H1 (cell line): ENCODE measurements around the gene SORD. TPM values are rescaled to one million over a fixed set of nuclear protein-coding genes. Genes with fewer than 3 reads are reported as not detected.

Experiments
- CTCF ChIA-PET: fragments of 300-600 bp; sonication (Branson Sonifier 250); formaldehyde crosslinking; loops from one replicate; lab custom pipeline; 2021; ENCODE audit not compliant: partially characterized antibody; lab: Charles Lee
- POLR2A ChIA-PET: fragments of 300-600 bp; sonication (Branson Sonifier 250); formaldehyde crosslinking; loops from one replicate; lab custom pipeline; 2021; ENCODE audit warnings: inconsistent platforms; ENCODE audit not compliant: partially characterized antibody; lab: Charles Lee
- DNase-seq, 2 experiments: peaks; one replicate each; pipeline versions ENCODE4 v3.0.0 to v3.0.0-alpha.2; 2010 to 2022; ENCODE audit warnings: low spot score in 2 of 2, low read depth in 1 of 2, mixed read lengths in 1 of 2
- FAIRE-seq: peaks from 2 replicates; lab custom pipeline; 2011; peaks lifted over from hg19 to GRCh38; lab: Jason Lieb, UNC
- H2AFZ ChIP-seq: 2 replicates; pipeline ENCODE4 v1.8.1; 2012; ENCODE audit warnings: low read length, inconsistent platforms
- H2AK5ac ChIP-seq: 2 replicates; pipeline ENCODE4 v1.6.1; 2013; ENCODE audit warnings: low read depth, low read length
- H2BK120ac ChIP-seq: replicated peaks from 2 replicates; pipeline ENCODE3; 2013; ENCODE audit warnings: low read depth, low read length, inconsistent platforms
- H2BK12ac ChIP-seq: 2 replicates; pipeline ENCODE4 v1.6.1; 2013; ENCODE audit warnings: low read depth, low read length
- H2BK15ac ChIP-seq: 2 replicates; pipeline ENCODE4 v1.6.1; 2013; ENCODE audit warnings: low read length
- H2BK20ac ChIP-seq: 2 replicates; pipeline ENCODE4 v1.6.1; 2013; ENCODE audit warnings: low read length
- H2BK5ac ChIP-seq: 2 replicates; pipeline ENCODE4 v1.6.1; 2013; ENCODE audit warnings: low read depth, low read length
- H3K14ac ChIP-seq: 2 replicates; pipeline ENCODE4 v1.6.1; 2013; ENCODE audit warnings: inconsistent platforms; ENCODE audit not compliant: insufficient read length
- H3K18ac ChIP-seq: 2 replicates; pipeline ENCODE4 v1.6.1; 2013; ENCODE audit warnings: low read length; ENCODE audit errors: extremely low read depth
- H3K23ac ChIP-seq: 2 replicates; pipeline ENCODE4 v1.6.1; 2013; ENCODE audit warnings: inconsistent platforms; ENCODE audit not compliant: insufficient read length
- H3K23me2 ChIP-seq: 2 replicates; pipeline ENCODE4 v1.6.1; 2013; ENCODE audit warnings: low read depth, low read length
- H3K27ac ChIP-seq: 2 replicates; pipeline ENCODE4 v1.6.1; 2011; ENCODE audit warnings: low read depth, low read length, inconsistent platforms
- H3K27me3 ChIP-seq, 4 experiments: replicated peaks in 1 of 4; 1 replicate in 1 of 4; 2 replicates in 3 of 4; pipeline versions ENCODE4 v1.6.1 to v1.8.1; 2011 to 2013; ENCODE audit warnings: low read length in 3 of 4, mild to moderate bottlenecking in 3 of 4, inconsistent platforms in 2 of 4, mixed read lengths in 2 of 4, moderate library complexity in 1 of 4; ENCODE audit not compliant: control insufficient read depth in 3 of 4, insufficient read depth in 3 of 4; ENCODE audit errors: extremely low read depth in 1 of 4
- H3K36me3 ChIP-seq, 4 experiments: 2 replicates each; pipeline versions ENCODE4 v1.6.1 to v1.8.1; 2011 to 2013; ENCODE audit warnings: mild to moderate bottlenecking in 4 of 4, low read length in 3 of 4, moderate library complexity in 2 of 4, control low read depth in 1 of 4, inconsistent platforms in 1 of 4; ENCODE audit not compliant: insufficient read depth in 4 of 4, control insufficient read depth in 2 of 4
- H3K4ac ChIP-seq: replicated peaks from 2 replicates; pipeline ENCODE3; 2013; ENCODE audit warnings: low read length, low read depth, mixed read lengths, inconsistent platforms; ENCODE audit not compliant: insufficient read length
- H3K4me1 ChIP-seq, 4 experiments: replicated peaks in 1 of 4; 1 replicate in 1 of 4; 2 replicates in 3 of 4; pipeline versions ENCODE4 v1.6.1 to v1.8.1; 2011 to 2013; ENCODE audit warnings: low read length in 3 of 4, inconsistent platforms in 2 of 4, mixed read lengths in 1 of 4; ENCODE audit not compliant: insufficient read depth in 4 of 4, control insufficient read depth in 3 of 4
- H3K4me2 ChIP-seq, 2 experiments: 2 replicates each; pipeline versions ENCODE4 v1.6.1 to v1.8.1; 2011 to 2013; ENCODE audit warnings: low read depth in 2 of 2, low read length in 2 of 2, control low read depth in 1 of 2, inconsistent platforms in 1 of 2, mild to moderate bottlenecking in 1 of 2; ENCODE audit not compliant: insufficient read depth in 1 of 2
- H3K4me3 ChIP-seq, 4 experiments: fragments of 200-600, 300-600 bp in 1 of 4; sonication (generic), shearing (Covaris generic), sonication (Bioruptor Twin) in 1 of 4; 2 replicates each; pipeline versions ENCODE4 v1.5.1 to v1.8.1; 2011 to 2016; ENCODE audit warnings: low read length in 4 of 4, low read depth in 3 of 4, control low read depth in 2 of 4, inconsistent platforms in 2 of 4, mild to moderate bottlenecking in 2 of 4, mixed read lengths in 1 of 4, moderate library complexity in 1 of 4; ENCODE audit not compliant: insufficient read depth in 2 of 4; ENCODE audit errors: extremely low read depth in 1 of 4
- H3K56ac ChIP-seq: replicated peaks from 2 replicates; pipeline ENCODE3; 2013; ENCODE audit warnings: low read depth, mild to moderate bottlenecking, mixed read lengths, low read length, inconsistent platforms; ENCODE audit not compliant: insufficient read length
- H3K79me1 ChIP-seq: 2 replicates; pipeline ENCODE4 v1.6.1; 2013; ENCODE audit warnings: low read depth, low read length, control low read depth
- H3K79me2 ChIP-seq, 2 experiments: 2 replicates each; pipeline versions ENCODE4 v1.6.1 to v1.8.1; 2012 to 2013; ENCODE audit warnings: low read length in 2 of 2, mild to moderate bottlenecking in 2 of 2, inconsistent platforms in 1 of 2; ENCODE audit not compliant: insufficient read depth in 2 of 2, control insufficient read depth in 1 of 2
- H3K9ac ChIP-seq, 4 experiments: replicated peaks in 1 of 4; 1 replicate in 1 of 4; 2 replicates in 3 of 4; pipeline versions ENCODE4 v1.6.1 to v1.8.1; 2011 to 2013; ENCODE audit warnings: low read depth in 3 of 4, low read length in 3 of 4, control low read depth in 2 of 4, mild to moderate bottlenecking in 2 of 4, moderate library complexity in 2 of 4, inconsistent platforms in 1 of 4; ENCODE audit errors: extremely low read depth in 1 of 4
- H3K9me3 ChIP-seq, 2 experiments: 2 replicates each; pipeline versions ENCODE4 v1.6.1 to v1.8.1; 2012 to 2013; ENCODE audit warnings: mild to moderate bottlenecking in 2 of 2, moderate library complexity in 2 of 2, control low read depth in 1 of 2, inconsistent platforms in 1 of 2, low read depth in 1 of 2, low read length in 1 of 2, mixed read lengths in 1 of 2; ENCODE audit not compliant: insufficient read depth in 2 of 2
- H4K20me1 ChIP-seq, 2 experiments: replicated peaks in 1 of 2; 2 replicates each; pipeline versions ENCODE3 to v1.8.1; 2011 to 2013; ENCODE audit warnings: inconsistent platforms in 2 of 2, low read length in 2 of 2, mild to moderate bottlenecking in 1 of 2; ENCODE audit not compliant: insufficient read depth in 2 of 2, control insufficient read depth in 1 of 2
- H4K5ac ChIP-seq: 2 replicates; pipeline ENCODE4 v1.6.1; 2013; ENCODE audit warnings: low read length, low read depth, mixed read lengths, inconsistent platforms; ENCODE audit not compliant: insufficient read length
- H4K8ac ChIP-seq: 2 replicates; pipeline ENCODE4 v1.8.0; 2013; ENCODE audit warnings: mild to moderate bottlenecking, moderate library complexity, low read length, inconsistent platforms; ENCODE audit not compliant: insufficient read depth; ENCODE audit errors: extremely low read depth
- H4K91ac ChIP-seq: replicated peaks from 2 replicates; pipeline ENCODE3; 2013; ENCODE audit warnings: low read length, mixed read lengths, inconsistent platforms; ENCODE audit not compliant: insufficient read length
- ATF3 ChIP-seq: IDR thresholded peaks from 2 replicates; pipeline ENCODE4 v1.6.1; 2011; ENCODE audit warnings: low read depth, mild to moderate bottlenecking, low read length; ENCODE audit not compliant: insufficient read depth
- BCL11A ChIP-seq, 2 experiments: IDR thresholded peaks; one replicate each; pipeline ENCODE4 v1.6.1; 2011; ENCODE audit warnings: low read depth in 2 of 2, low read length in 2 of 2, mild to moderate bottlenecking in 2 of 2
- CBX8 ChIP-seq: fragments of 300-800, 300-1000 bp; sonication (generic); IDR thresholded peaks from 2 replicates; pipeline ENCODE4 v1.7.1; 2016; ENCODE audit warnings: low read depth, low read length, borderline replicate concordance
- JUND ChIP-seq: IDR thresholded peaks from 2 replicates; pipeline ENCODE4 v1.6.1; 2011; ENCODE audit warnings: mild to moderate bottlenecking, improper control_type of control experiment, low read length
- PHF8 ChIP-seq: fragments of 200-600 bp; sonication (generic); conservative IDR thresholded peaks from 2 replicates; pipeline ENCODE4 v1.7.1; 2012; ENCODE audit warnings: low read depth, mild to moderate bottlenecking, inconsistent platforms, low read length, moderate library complexity
- POU5F1 ChIP-seq: IDR thresholded peaks from 2 replicates; pipeline ENCODE4 v1.6.1; 2011; ENCODE audit warnings: low read depth, mild to moderate bottlenecking, low read length, moderate library complexity
- RFX5 ChIP-seq: IDR thresholded peaks from 2 replicates; pipeline ENCODE4 v1.6.1; 2011; ENCODE audit warnings: low read depth, low read length, improper control_type of control experiment, borderline replicate concordance
- SIN3A ChIP-seq, 2 experiments: IDR thresholded peaks in 1 of 2; conservative IDR thresholded peaks in 1 of 2; 2 replicates each; pipeline ENCODE4 v1.6.1; 2011 to 2012; ENCODE audit warnings: low read length in 2 of 2, improper control_type of control experiment in 1 of 2, low read depth in 1 of 2, mild to moderate bottlenecking in 1 of 2
- SUZ12 ChIP-seq: fragments of 200-600 bp; sonication (generic); IDR thresholded peaks from 2 replicates; pipeline ENCODE4 v1.6.1; 2012; ENCODE audit warnings: mild to moderate bottlenecking, inconsistent platforms, low read length, moderate library complexity, mixed read lengths
- YY1 ChIP-seq: IDR thresholded peaks from 2 replicates; pipeline ENCODE4 v1.6.1; 2011; ENCODE audit warnings: low read depth, mild to moderate bottlenecking, low read length
- ZNF274 ChIP-seq: IDR thresholded peaks from 2 replicates; pipeline ENCODE4 v1.7.0; 2012; ENCODE audit warnings: low read length, borderline replicate concordance; ENCODE audit errors: extremely low read depth
- WGBS, 2 experiments: shearing (Covaris generic) in 1 of 2; methylation state at CpG; one replicate each; pipeline versions ENCODE4 v1.1.6 to v1.1.7; 2013 to 2015; ENCODE audit warnings: low lambda C conversion rate in 2 of 2, mixed read lengths in 2 of 2, inconsistent platforms in 1 of 2, low coverage in 1 of 2, missing lambda C conversion rate in 1 of 2; ENCODE audit not compliant: insufficient replicate concordance in 2 of 2, insufficient coverage in 1 of 2, insufficient read length in 1 of 2; ENCODE audit errors: extremely low coverage in 1 of 2, missing lambda C conversion rate in 1 of 2; 5-methylcytosine and 5-hydroxymethylcytosine counted together
- polyA plus RNA-seq, 7 experiments: library from polyadenylated mRNA; depleted of rRNA in 3 of 7; stranded (reverse) in 5 of 7; unstranded in 2 of 7; fragments of >200 nt in 5 of 7; fragments of 200-250 nt in 2 of 7; gene quantifications; 1 replicate in 5 of 7; 2 replicates in 1 of 7; 4 replicates in 1 of 7; pipeline versions ENCODE4 v1.2.1 to v1.2.3, GENCODE V29; 2011 to 2013; ENCODE audit warnings: missing spikeins in 2 of 7, mixed read lengths in 2 of 7
- total RNA-seq: library from RNA; stranded (reverse); fragmentation: NEBNext Ultra II Directional; extraction: Animal tissue kit (Norgen Biotek cat#: 25700); gene quantifications from 2 replicates; pipeline ENCODE4 v1.2.1, GENCODE V29; 2021

Gene SORD
- total and polyA plus RNA-seq, 2 of the 8 experiments (the other 6 are each of a cell fraction or from before 2014, with no cell fraction given): 52.6 to 75.8 TPM

DNA sequence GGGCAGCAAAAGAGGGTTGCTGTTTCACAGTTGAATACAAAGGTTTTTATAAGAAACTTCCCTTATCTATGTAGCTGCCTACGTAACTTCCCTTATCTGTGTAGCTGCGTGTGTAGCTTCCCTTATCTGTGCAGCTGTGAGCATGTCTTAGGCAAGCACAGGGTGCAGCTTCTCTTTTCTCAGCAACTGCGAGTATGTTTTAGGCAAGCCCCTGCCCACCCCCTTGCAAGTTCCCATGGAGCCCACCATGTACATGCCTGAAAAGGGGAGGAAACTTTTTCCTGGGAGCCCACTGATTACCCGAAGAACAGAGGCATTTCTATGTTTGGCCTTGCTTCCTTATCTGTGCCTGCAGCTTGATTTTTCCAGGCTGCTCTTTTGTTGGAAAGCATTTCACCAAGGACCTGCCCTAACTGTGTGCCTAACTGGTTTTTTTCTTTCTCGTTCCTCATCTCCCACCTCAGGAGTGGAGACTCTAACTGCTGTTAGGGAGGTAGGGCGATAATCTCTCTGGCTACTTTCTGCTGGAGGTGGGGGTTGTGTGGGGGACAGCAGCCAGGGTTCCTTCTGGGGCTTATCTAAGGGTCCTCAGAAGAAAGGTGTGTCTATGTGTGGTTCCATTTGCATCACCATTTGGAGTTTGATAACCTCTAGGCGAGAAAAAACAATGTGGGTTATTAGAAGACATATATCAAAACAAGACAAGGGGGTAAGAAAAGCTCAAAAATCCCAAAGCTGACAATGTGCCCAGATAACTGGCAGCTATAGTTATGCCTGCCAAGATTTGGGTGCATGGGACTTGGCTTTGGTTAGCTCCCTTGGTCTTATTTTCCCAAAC, 26.0 kb downstream of the SORD start:
- no peak overlapping the region for H4K91ac ChIP-seq
- H3K27me3 ChIP-seq: no peaks in the 10 kb centered on the region
- H2BK20ac ChIP-seq: no peak overlapping the region
- H3K14ac ChIP-seq: no peak overlapping the region
- no peak overlapping the region for H3K4me3 ChIP-seq
- H2BK15ac ChIP-seq: no peak overlapping the region
- no peak overlapping the region for H3K23ac ChIP-seq
- no peak overlapping the region for H3K4me2 ChIP-seq
- H3K79me1 ChIP-seq: no peaks in the 10 kb centered on the region
- H4K5ac ChIP-seq: no peak overlapping the region
- H3K56ac ChIP-seq: no peak overlapping the region
- no peak overlapping the region for H3K18ac ChIP-seq
- H3K4me1 ChIP-seq: no peaks in the 10 kb centered on the region
- no peak overlapping the region for H2AFZ ChIP-seq
- H2BK5ac ChIP-seq: no peak overlapping the region
- 91% methylated on average over 7 of the region's 7 CpGs; no CpG with 5 or more reads in 1 of the 2 experiments for WGBS, 2 experiments
- no peak overlapping the region for H2AK5ac ChIP-seq
- H2BK120ac ChIP-seq: no peak overlapping the region
- no peaks in the 10 kb centered on the region for H3K79me2 ChIP-seq
- FAIRE-seq (no peak), DNase-seq (no peak)
- H4K8ac ChIP-seq: no peak overlapping the region
- H3K9me3 ChIP-seq: peaks cover 6 to 10% of the 10 kb centered on the region in 2 experiments
- H4K20me1 ChIP-seq: no peaks in the 10 kb centered on the region
- no peaks in the 10 kb centered on the region for H3K23me2 ChIP-seq
- no peak overlapping the region for H3K9ac ChIP-seq
- CTCF ChIA-PET: interaction anchor here (1.0 kb wide), 1 partner anchor 12 kb away, joined by 3 read pairs; no protein-coding TSS in a partner anchor
- H3K27ac ChIP-seq: no peak overlapping the region
- H3K36me3 ChIP-seq: peaks cover 3 to 43% (median 15%) of the 10 kb centered on the region in 4 experiments
- H2BK12ac ChIP-seq: no peak overlapping the region
- no peak overlapping the region for H3K4ac ChIP-seq
- POLR2A ChIA-PET: interaction anchor here (1.6 kb wide), 1 partner anchor 26 kb away, joined by 4 read pairs; the partner anchor contains the start of gene SORD
- no peak for TF ChIP-seq JUND
- no peak for TF ChIP-seq SIN3A (conservative IDR thresholded peaks at IDR 0.05 in 1 of 2, IDR thresholded peaks at IDR 0.05 in 1 of 2; ENCODE audit: low read depth in 1 of 2, low read length in 2 of 2)
- TF ChIP-seq POU5F1: no peak
- TF ChIP-seq ZNF274: no peak
- TF ChIP-seq RFX5: no peak
- TF ChIP-seq BCL11A (IDR thresholded peaks at IDR 0.05; ENCODE audit: low read depth in 2 of 2, low read length in 2 of 2): no peak
- no peak for TF ChIP-seq YY1
- TF ChIP-seq SUZ12: no peak
- no peak for TF ChIP-seq CBX8
- TF ChIP-seq PHF8: no peak
- no peak for TF ChIP-seq ATF3
